Activated T-cell treated with anti-CD3 and anti-CD28 coated beads for 1 hour (primary cell): Measurements from ENCODE around the gene AHDC1.
"Not testable (repeated sequence)": the region's sequence is repeated elsewhere in the genome, so short reads cannot be mapped to it uniquely, and the experiment has no call there.

ENCODE experiments used
- DNase-seq: peaks from one replicate; pipeline ENCODE4 v3.0.0-alpha.2; 2020; ENCODE audit warnings: low read depth

Gene AHDC1

GRCh38 chr1:27603681-27604578 lies at the start of gene AHDC1:
Gene AHDC1 (minus strand): TSS chr1:27604144. CDS start chr1:27552115, 52,029 bp downstream.
- peak; percentile 91 for DNase-seq

GRCh38 chr1:27652111-27652864 lies 48.3 kb upstream of the AHDC1 start:
- DNase-seq = no peak

GRCh38 chr1:27650539-27651175 lies 46.7 kb upstream of the AHDC1 start:
- no peak for DNase-seq

- DNase-seq = no peak
Measured at GRCh38 chr1:27650171-27650538, 46.2 kb upstream of the AHDC1 start.

- no peak for DNase-seq
Measured at GRCh38 chr1:27649306-27649635, 45.3 kb upstream of the AHDC1 start.

GRCh38 chr1:27648602-27649305 lies 44.8 kb upstream of the AHDC1 start:
- no peak for DNase-seq

GRCh38 chr1:27647328-27647727 lies 43.4 kb upstream of the AHDC1 start:
- no peak for DNase-seq

GRCh38 chr1:27646676-27647075 lies 42.7 kb upstream of the AHDC1 start:
- DNase-seq = no peak

- no peak for DNase-seq
Measured at GRCh38 chr1:27645071-27645415, 41.1 kb upstream of the AHDC1 start.

GRCh38 chr1:27644369-27645070 lies 40.6 kb upstream of the AHDC1 start:
- DNase-seq = no peak

GRCh38 chr1:27643600-27644368 lies 39.8 kb upstream of the AHDC1 start:
- DNase-seq = peak; percentile 59

- DNase-seq = not testable (repeated sequence)
Measured at GRCh38 chr1:27640514-27640913, 36.6 kb upstream of the AHDC1 start.

- DNase-seq = no peak
Measured at GRCh38 chr1:27638805-27639204, 34.9 kb upstream of the AHDC1 start.

- DNase-seq = no peak
Measured at GRCh38 chr1:27638047-27638734, 34.2 kb upstream of the AHDC1 start.

- no peak for DNase-seq
Measured at GRCh38 chr1:27635396-27636142, 31.6 kb upstream of the AHDC1 start.

- DNase-seq = no peak
Measured at GRCh38 chr1:27634985-27635367, 31.0 kb upstream of the AHDC1 start, which contains the start of gene FGR. Gene FGR (minus strand): TSS chr1:27635185. CDS start chr1:27623916, 11,269 bp downstream.

GRCh38 chr1:27634177-27634984 lies 30.4 kb upstream of the AHDC1 start:
- peak; percentile 31 for DNase-seq

GRCh38 chr1:27633640-27634176 lies 29.8 kb upstream of the AHDC1 start:
- no peak for DNase-seq

- DNase-seq = no peak
Measured at GRCh38 chr1:27633298-27633610, 29.3 kb upstream of the AHDC1 start.
